HepG2 (cell line): Measurements from ENCODE around the gene PRSS22. TPM values are rescaled to one million over a fixed set of nuclear protein-coding genes. Genes with fewer than 3 reads are reported as not detected.
"Not testable (repeated sequence)": the region's sequence is repeated elsewhere in the genome, so short reads cannot be mapped to it uniquely, and the experiment has no call there.

Source experiments
- ATAC-seq: fragments of 200-7000 bp; cut with Tn5 transposase; 3 replicates; pipeline ENCODE4 v1.9.1; 2020; ENCODE audit warnings: mild to moderate bottlenecking, moderate library complexity
- BruUV-seq: library from RNA; stranded (reverse); fragments of 400-500 nt; replicated peaks from 2 replicates; lab custom pipeline; 2021; lab: Mats Ljungman, UMichigan
- CTCF ChIA-PET: fragments of 300-600 bp; formaldehyde crosslinking; extraction: SDS; loops from one replicate; lab custom pipeline; 2021; ENCODE audit warnings: low total read pairs, inconsistent platforms, low intra/inter-chr PET ratio; lab: Yijun Ruan, JAX
- POLR2A ChIA-PET: fragments of 350-600 bp; sonication (Branson Sonifier 250); formaldehyde crosslinking; loops from one replicate; lab custom pipeline; 2020; ENCODE audit warnings: antibody characterized with exemption, inconsistent platforms; lab: Yijun Ruan, JAX
- DNase-seq: peaks from one replicate; pipeline ENCODE4 v3.0.0-alpha.2; 2015; ENCODE audit warnings: low spot score
- FAIRE-seq: peaks from 3 replicates; lab custom pipeline; 2011; peaks lifted over from hg19 to GRCh38; lab: Jason Lieb, UNC
- H2AFZ ChIP-seq: one replicate; pipeline ENCODE4 v1.6.1; 2011; ENCODE audit warnings: low read length, inconsistent platforms
- H3K27ac ChIP-seq: fragments of 300-600 bp; 3 replicates; pipeline ENCODE4 v1.8.0; 2011; ENCODE audit warnings: mixed run types, mild to moderate bottlenecking, mixed read lengths, low read length, inconsistent platforms; ENCODE audit not compliant: insufficient read depth; ENCODE audit errors: extremely low read length
- H3K27me3 ChIP-seq, 2 experiments: fragments of 200-600 bp in 1 of 2; 2 replicates in 1 of 2; 3 replicates in 1 of 2; pipeline versions ENCODE4 v1.6.0 to v1.8.0; 2011; ENCODE audit warnings: low read length in 2 of 2, mild to moderate bottlenecking in 2 of 2, moderate library complexity in 2 of 2, inconsistent platforms in 1 of 2; ENCODE audit not compliant: insufficient read depth in 2 of 2, control insufficient read depth in 1 of 2
- H3K36me3 ChIP-seq, 2 experiments: fragments of 200-600 bp in 1 of 2; replicated peaks in 1 of 2; 2 replicates in 1 of 2; 3 replicates in 1 of 2; pipeline versions ENCODE4 v1.5.1 to v1.8.0; 2011; ENCODE audit warnings: low read length in 2 of 2, inconsistent platforms in 1 of 2; ENCODE audit not compliant: insufficient read depth in 2 of 2, control insufficient read depth in 1 of 2
- H3K4me1 ChIP-seq: 2 replicates; pipeline ENCODE4 v1.5.1; 2012; ENCODE audit warnings: low read length, inconsistent platforms; ENCODE audit not compliant: insufficient read depth
- H3K4me2 ChIP-seq: 2 replicates; pipeline ENCODE4 v1.6.0; 2011; ENCODE audit warnings: low read depth, low read length, inconsistent platforms
- H3K4me3 ChIP-seq, 3 experiments: fragments of 200-600 bp in 1 of 3; sonication (generic), shearing (Covaris generic) in 1 of 3; replicated peaks in 1 of 3; 2 replicates each; pipeline ENCODE4 v1.5.1; 2011 to 2016; ENCODE audit warnings: low read length in 3 of 3, inconsistent platforms in 2 of 3, low read depth in 2 of 3, mild to moderate bottlenecking in 2 of 3, control low read depth in 1 of 3, mixed read lengths in 1 of 3; ENCODE audit not compliant: insufficient read depth in 1 of 3
- H3K79me2 ChIP-seq: one replicate; pipeline ENCODE4 v1.6.1; 2011; ENCODE audit warnings: low read length, inconsistent platforms; ENCODE audit not compliant: insufficient read depth
- H3K9ac ChIP-seq: 2 replicates; pipeline ENCODE4 v1.6.0; 2011; ENCODE audit warnings: mild to moderate bottlenecking, low read depth, low read length, inconsistent platforms; ENCODE audit not compliant: insufficient read depth
- H3K9me3 ChIP-seq: 2 replicates; pipeline ENCODE4 v1.5.1; 2012; ENCODE audit warnings: mild to moderate bottlenecking, low read length
- H4K20me1 ChIP-seq: 2 replicates; pipeline ENCODE4 v1.6.0; 2011; ENCODE audit warnings: inconsistent platforms, mild to moderate bottlenecking, low read length, moderate library complexity; ENCODE audit not compliant: insufficient read depth
- RAD21 ChIP-seq: fragments of 450-650 bp; formaldehyde crosslinking; IDR thresholded peaks from 2 replicates; pipeline ENCODE4 v1.5.0; 2020; ENCODE audit warnings: mild to moderate bottlenecking
- RFX1 ChIP-seq: fragments of 450-650 bp; IDR thresholded peaks from 2 replicates; pipeline ENCODE4 v1.6.1; 2017
- SAP130 ChIP-seq: IDR thresholded peaks from 2 replicates; pipeline ENCODE4 v1.6.1; 2016; ENCODE audit warnings: low read depth
- STAG1 ChIP-seq: sonication (generic); formaldehyde crosslinking; IDR thresholded peaks from 2 replicates; pipeline ENCODE4 v1.4.0; 2020; ENCODE audit warnings: missing genetic modification reagents
- whole genome bisulfite sequencing: methylation state at CpG from one replicate; pipeline ENCODE4 v1.1.6; 2017; ENCODE audit warnings: low lambda C conversion rate; 5-methylcytosine and 5-hydroxymethylcytosine counted together
- in situ Hi-C: cut with HindIII; loops from 2 replicates; pipeline ENCODE4 v1.10.0; 2017; ENCODE audit warnings: low pct_unique_long_range_greater_than_20kb; ENCODE audit not compliant: extremely low pct_ligation_motif_present
- intact Hi-C: fragments of 100-400 bp; cut with micrococcal nuclease; formaldehyde crosslinking; loops from one replicate; pipeline ENCODE4 v1.10.0; 2022; ENCODE audit not compliant: unreplicated experiment
- polyA plus RNA-seq, 8 experiments: library from polyadenylated mRNA; depleted of rRNA in 3 of 8; stranded (reverse) in 7 of 8; unstranded in 1 of 8; fragments of >200 nt; fragmentation: Illumina TruSeq in 4 of 8; extraction: Trizol in 4 of 8; gene quantifications; 2 replicates each; pipeline versions ENCODE4 v1.2.1 to v1.2.3, GENCODE V29; 2011 to 2016; ENCODE audit warnings: low read depth in 4 of 8, missing spikeins in 1 of 8, mixed read lengths in 1 of 8; ENCODE audit not compliant: insufficient read depth in 1 of 8
- total RNA-seq, 5 experiments: library from RNA; depleted of rRNA; stranded (reverse); fragments of >200 nt; fragmentation: Illumina TruSeq; extraction: Trizol; gene quantifications; 2 replicates each; pipeline ENCODE4 v1.2.3, GENCODE V29; 2016; ENCODE audit warnings: low read depth in 1 of 5
- TF ChIP-seq, protein P1 (sequence below): sonication (generic); formaldehyde crosslinking; IDR thresholded peaks from 2 replicates; pipeline ENCODE4 v1.5.0; 2020; ENCODE audit warnings: mild to moderate bottlenecking, missing genetic modification reagents, moderate library complexity

PRSS22 gene
- total and polyA plus RNA-seq, 2 of the 13 experiments (the other 11 are each of a cell fraction or from before 2014, with no cell fraction given) = 0.24 to 0.32 TPM

DNA sequence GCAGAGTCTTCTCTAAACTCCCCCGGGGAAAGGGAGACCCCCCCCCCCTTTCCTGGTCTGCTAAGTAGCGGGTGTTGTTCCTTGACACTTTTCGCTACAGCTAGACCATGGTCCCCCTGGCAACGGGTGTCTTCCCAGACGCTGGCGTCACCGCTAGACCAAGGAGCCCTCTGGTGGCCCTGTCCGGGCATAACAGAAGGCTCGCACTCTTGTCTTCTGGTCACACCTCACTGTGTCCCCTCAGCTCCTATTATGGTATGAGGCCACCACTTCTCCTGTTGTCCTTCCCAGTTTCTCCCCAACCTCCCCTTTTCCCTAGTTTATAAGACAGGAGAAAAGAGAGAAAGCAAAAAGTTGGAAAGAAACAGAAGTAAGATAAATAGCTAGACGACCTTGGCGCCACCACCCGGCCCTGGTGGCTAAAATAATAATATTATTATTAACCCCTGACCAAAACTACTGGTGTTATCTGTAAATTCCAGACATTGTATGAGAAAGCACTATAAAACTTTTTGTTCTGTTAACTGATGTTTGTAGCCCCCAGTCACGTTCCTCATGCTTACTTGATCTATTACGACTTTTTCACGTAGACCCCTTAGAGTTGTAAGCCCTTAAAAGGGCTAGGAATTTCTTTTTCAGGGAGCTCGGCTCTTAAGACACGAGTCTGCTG is 49.2 kb upstream of the PRSS22 start:
- CTCF ChIA-PET = interaction anchor here (0.8 to 1.0 kb wide), 2 partner anchors 24 to 32 kb away, joined by 3 to 5 read pairs; partner anchors contain the start of gene FLYWCH2
- H3K79me2 ChIP-seq, intact Hi-C loops, in situ Hi-C loops, ATAC-seq, H3K27ac ChIP-seq, H2AFZ ChIP-seq, FAIRE-seq, BruUV-seq, H3K9ac ChIP-seq, H3K27me3 ChIP-seq, H3K9me3 ChIP-seq, H3K36me3 ChIP-seq, H4K20me1 ChIP-seq: not testable (repeated sequence)
- H3K4me1 ChIP-seq = peaks cover 26% of the 10 kb centered on the region
- H3K4me3 ChIP-seq = peak overlapping the region in 1 of 3 experiments; percentile 60; a peak in 2 of 6 replicates
- DNase-seq = peak; percentile 12
- TF ChIP-seq STAG1 (CRISPR knock-in tag) (peak; percentile 25), SAP130 (CRISPR knock-in tag) (peak; percentile 32; the same call in 1 of the 2 replicates), RFX1 (peak; percentile 23; the same call in 1 of the 2 replicates), RAD21 (CRISPR knock-in tag) (peak; percentile 56)
- TF ChIP-seq, protein P1, sequence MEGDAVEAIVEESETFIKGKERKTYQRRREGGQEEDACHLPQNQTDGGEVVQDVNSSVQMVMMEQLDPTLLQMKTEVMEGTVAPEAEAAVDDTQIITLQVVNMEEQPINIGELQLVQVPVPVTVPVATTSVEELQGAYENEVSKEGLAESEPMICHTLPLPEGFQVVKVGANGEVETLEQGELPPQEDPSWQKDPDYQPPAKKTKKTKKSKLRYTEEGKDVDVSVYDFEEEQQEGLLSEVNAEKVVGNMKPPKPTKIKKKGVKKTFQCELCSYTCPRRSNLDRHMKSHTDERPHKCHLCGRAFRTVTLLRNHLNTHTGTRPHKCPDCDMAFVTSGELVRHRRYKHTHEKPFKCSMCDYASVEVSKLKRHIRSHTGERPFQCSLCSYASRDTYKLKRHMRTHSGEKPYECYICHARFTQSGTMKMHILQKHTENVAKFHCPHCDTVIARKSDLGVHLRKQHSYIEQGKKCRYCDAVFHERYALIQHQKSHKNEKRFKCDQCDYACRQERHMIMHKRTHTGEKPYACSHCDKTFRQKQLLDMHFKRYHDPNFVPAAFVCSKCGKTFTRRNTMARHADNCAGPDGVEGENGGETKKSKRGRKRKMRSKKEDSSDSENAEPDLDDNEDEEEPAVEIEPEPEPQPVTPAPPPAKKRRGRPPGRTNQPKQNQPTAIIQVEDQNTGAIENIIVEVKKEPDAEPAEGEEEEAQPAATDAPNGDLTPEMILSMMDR = peak; percentile 54
- WGBS = 5% methylated on average over 16 of the region's 17 CpGs
- POLR2A ChIA-PET = interaction anchor here (2.1 to 3.5 kb wide), 3 partner anchors 24 to 40 kb away, joined by 9 to 96 read pairs (median 28); partner anchors contain the start of gene FLYWCH2
- H3K4me2 ChIP-seq = peak overlapping the region; percentile 84; the same call in 1 of the 2 replicates
